Uterus (tissue), 4 donors: ENCODE data around the gene PLCG1. TPM values are rescaled to one million over a fixed set of nuclear protein-coding genes. Genes with fewer than 3 reads are reported as not detected.

Experiments used
- DNase-seq, 2 donors: peaks; one replicate each; pipeline ENCODE4 v3.0.0-alpha.2; 2019 to 2020
- H3K27ac ChIP-seq, 2 donors: fragments of 200-600 bp; sonication (generic); 1 replicate in 1 of 2; 2 replicates in 1 of 2; pipeline ENCODE4 v1.5.1; 2016 to 2018
- H3K27me3 ChIP-seq, 2 donors: fragments of 200-600 bp; sonication (generic); one replicate each; pipeline ENCODE4 v1.5.1; 2018 to 2019; ENCODE audit warnings: control low read depth in 1 of 2
- H3K36me3 ChIP-seq, 2 donors: fragments of 200-600 bp; sonication (generic); one replicate each; pipeline ENCODE4 v1.5.1; 2019; ENCODE audit warnings: control low read depth in 1 of 2
- H3K4me1 ChIP-seq, 2 donors: fragments of 200-600 bp; sonication (generic); one replicate each; pipeline ENCODE4 v1.5.1; 2018 to 2019; ENCODE audit warnings: control low read depth in 1 of 2
- H3K4me3 ChIP-seq, 2 donors: fragments of 200-600 bp; sonication (generic); 1 replicate in 1 of 2; 2 replicates in 1 of 2; pipeline ENCODE4 v1.5.1; 2018 to 2019; ENCODE audit warnings: mild to moderate bottlenecking in 1 of 2
- H3K9me3 ChIP-seq, 2 donors: fragments of 200-600 bp; sonication (generic); one replicate each; pipeline ENCODE4 v1.5.1; 2019; ENCODE audit warnings: control low read depth in 1 of 2
- CTCF ChIP-seq, 4 experiments: fragments of 200-600 bp in 2 of 4; fragments of 450-650 bp in 2 of 4; sonication (generic) in 2 of 4; IDR thresholded peaks; one replicate each; pipeline ENCODE4 v1.5.1; 2016 to 2019; ENCODE audit warnings: antibody characterized with exemption in 4 of 4, mild to moderate bottlenecking in 2 of 4, moderate library complexity in 1 of 4
- POLR2A ChIP-seq, 2 donors: fragments of 450-650 bp; IDR thresholded peaks; one replicate each; pipeline ENCODE4 v1.6.1; 2016; ENCODE audit warnings: antibody characterized with exemption in 2 of 2, mild to moderate bottlenecking in 1 of 2, moderate library complexity in 1 of 2
- intact Hi-C: fragments of 100-400 bp; cut with DNase I; formaldehyde crosslinking; loops from one replicate; pipeline ENCODE4 v1.15.1; 2023; ENCODE audit warnings: low total_unique reads
- total RNA-seq, 4 donors: library from RNA; depleted of rRNA in 3 of 4; stranded (reverse); fragments of >200 nt in 3 of 4; gene quantifications; one replicate each; pipeline versions ENCODE4 v1.1.0 to v1.2.4, GENCODE V29; 2014 to 2023
- donor health status: DM: yes; HTN: yes; CAD: no.

PLCG1 gene
- total RNA-seq, 4 donors from 2014 or later = 38.8 to 180 (median 138) TPM

GRCh38 chr20:41140226-41141133 is 3.1 kb downstream of the PLCG1 start:
- intact Hi-C loops = no loop called here
- H3K4me3 ChIP-seq = no peak overlapping the region
- DNase-seq = no peak
- no peaks in the 10 kb centered on the region for H3K27me3 ChIP-seq
- no peaks in the 10 kb centered on the region for H3K36me3 ChIP-seq
- H3K4me1 ChIP-seq = peaks cover 8 to 10% of the 10 kb centered on the region in 2 donors
- no peak for TF ChIP-seq POLR2A (IDR thresholded peaks at IDR 0.05)
- no peak for TF ChIP-seq CTCF (IDR thresholded peaks at IDR 0.05)
- H3K9me3 ChIP-seq = no peaks in the 10 kb centered on the region
- H3K27ac ChIP-seq = peak overlapping the region; percentile 55 to 93

GRCh38 chr20:41141153-41141815 is 3.9 kb downstream of the PLCG1 start:
- Histone ChIP-seq H3K4me1 (peaks cover 5 to 12% of the 10 kb centered on the region in 2 donors), H3K27ac (peak overlapping the region; percentile 55 to 93), H3K36me3 (no peaks in the 10 kb centered on the region), H3K27me3 (no peaks in the 10 kb centered on the region), H3K9me3 (no peaks in the 10 kb centered on the region), H3K4me3 (no peak overlapping the region)
- no peak for TF ChIP-seq CTCF (IDR thresholded peaks at IDR 0.05)
- peak in 1 of 2 donors; percentile 16 for TF ChIP-seq POLR2A (IDR thresholded peaks at IDR 0.05)
- peak in 1 of 2 donors; percentile 66 for DNase-seq
- intact Hi-C loops = no loop called here

- DNase-seq = no peak
- intact Hi-C loops = no loop called here
- H3K4me1 ChIP-seq = peaks cover 4 to 16% of the 10 kb centered on the region in 2 donors
- peak overlapping the region in 1 of 2 donors; percentile 93 for H3K27ac ChIP-seq
- no peak overlapping the region for H3K4me3 ChIP-seq
- TF ChIP-seq POLR2A (IDR thresholded peaks at IDR 0.05) = no peak
- no peaks in the 10 kb centered on the region for H3K36me3 ChIP-seq
- H3K9me3 ChIP-seq = no peaks in the 10 kb centered on the region
- H3K27me3 ChIP-seq = no peaks in the 10 kb centered on the region
Observed at GRCh38 chr20:41142245-41142644, 4.9 kb downstream of the PLCG1 start.

GRCh38 chr20:41142919-41143318 is 5.6 kb downstream of the PLCG1 start:
- Histone ChIP-seq H3K4me1 (peaks cover 4 to 16% of the 10 kb centered on the region in 2 donors), H3K27ac (peak overlapping the region; percentile 10 to 93)
- TF ChIP-seq POLR2A (IDR thresholded peaks at IDR 0.05) (no peak), CTCF (IDR thresholded peaks at IDR 0.05) (no peak)

GRCh38 chr20:41143354-41143753 is 6.0 kb downstream of the PLCG1 start:
- intact Hi-C loops = no loop called here
- H3K27ac ChIP-seq = peak overlapping the region; percentile 10 to 93
- H3K36me3 ChIP-seq = no peaks in the 10 kb centered on the region
- H3K27me3 ChIP-seq = no peaks in the 10 kb centered on the region
- H3K4me3 ChIP-seq = no peak overlapping the region
- no peak for TF ChIP-seq POLR2A (IDR thresholded peaks at IDR 0.05)
- no peak for TF ChIP-seq CTCF (IDR thresholded peaks at IDR 0.05)
- H3K4me1 ChIP-seq = peaks cover 4 to 19% of the 10 kb centered on the region in 2 donors
- no peaks in the 10 kb centered on the region for H3K9me3 ChIP-seq
- no peak for DNase-seq

More at GRCh38 chr20:41142919-41143318, 5.6 kb downstream of the PLCG1 start:
- no peaks in the 10 kb centered on the region for H3K9me3 ChIP-seq
- no peak overlapping the region for H3K4me3 ChIP-seq
- intact Hi-C loops = no loop called here
- H3K27me3 ChIP-seq = no peaks in the 10 kb centered on the region
- no peak for DNase-seq
- no peaks in the 10 kb centered on the region for H3K36me3 ChIP-seq
